Transverse colon (tissue), 4 donors: Measurements from ENCODE around the gene SNED1.

Experiments used
- EP300 ChIP-seq: sonication (generic); formaldehyde crosslinking; IDR thresholded peaks from one replicate; pipeline ENCODE4 v1.6.1; 2017; ENCODE audit warnings: antibody characterized with exemption, low read depth
- POLR2A ChIP-seq: fragments of 450-650 bp; IDR thresholded peaks from one replicate; pipeline ENCODE4 v1.6.1; 2016; ENCODE audit warnings: antibody characterized with exemption, mild to moderate bottlenecking, moderate library complexity
- POLR2AphosphoS5 ChIP-seq, 3 donors: sonication (generic); formaldehyde crosslinking; IDR thresholded peaks; one replicate each; pipeline ENCODE4 v1.6.1; 2016; ENCODE audit warnings: antibody characterized with exemption in 3 of 3
- TF ChIP-seq, protein P1 (sequence below), 5 experiments: fragments of 200-600 bp in 3 of 5; fragments of 450-650 bp in 2 of 5; sonication (generic) in 3 of 5; IDR thresholded peaks; 1 replicate in 2 of 5; 2 replicates in 3 of 5; pipeline ENCODE4 v1.5.1; 2016 to 2017; ENCODE audit warnings: antibody characterized with exemption in 5 of 5, inconsistent platforms in 3 of 5, mild to moderate bottlenecking in 2 of 5, moderate library complexity in 1 of 5

DNA sequence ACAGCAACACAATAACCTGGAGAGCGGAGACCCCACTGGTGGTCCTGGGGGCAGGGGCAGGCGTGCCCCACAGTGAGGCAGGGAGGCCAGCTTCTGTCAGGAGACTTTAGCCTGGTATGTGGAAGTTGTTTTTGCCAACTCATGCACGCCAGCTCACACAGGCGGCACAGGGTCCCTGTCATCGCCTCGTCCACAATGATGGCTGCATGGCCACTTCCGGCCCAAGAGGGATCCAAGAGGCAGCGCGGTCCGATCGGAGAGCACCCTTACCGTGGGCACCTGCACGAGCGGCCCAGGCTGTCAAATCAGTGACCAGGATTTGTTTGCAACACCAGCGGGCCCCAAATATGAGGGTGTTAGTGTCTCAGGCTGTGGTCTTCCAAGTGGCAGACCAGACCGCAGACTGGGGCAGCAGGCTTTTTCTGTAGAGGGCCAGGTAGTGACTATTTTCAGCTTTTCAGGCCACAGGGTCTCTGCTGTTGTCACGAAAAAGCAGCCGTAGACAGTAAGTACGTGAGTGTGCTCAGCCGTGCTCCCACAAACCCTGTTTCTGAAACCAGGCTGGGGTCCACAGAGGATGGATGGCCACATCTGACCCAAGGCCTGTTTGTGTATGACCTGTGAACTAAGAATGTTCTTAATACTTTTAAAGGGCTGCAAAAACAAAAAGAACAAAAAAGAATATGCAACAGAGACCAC, 21.2 kb downstream of the SNED1 start:
- TF ChIP-seq, protein P1, sequence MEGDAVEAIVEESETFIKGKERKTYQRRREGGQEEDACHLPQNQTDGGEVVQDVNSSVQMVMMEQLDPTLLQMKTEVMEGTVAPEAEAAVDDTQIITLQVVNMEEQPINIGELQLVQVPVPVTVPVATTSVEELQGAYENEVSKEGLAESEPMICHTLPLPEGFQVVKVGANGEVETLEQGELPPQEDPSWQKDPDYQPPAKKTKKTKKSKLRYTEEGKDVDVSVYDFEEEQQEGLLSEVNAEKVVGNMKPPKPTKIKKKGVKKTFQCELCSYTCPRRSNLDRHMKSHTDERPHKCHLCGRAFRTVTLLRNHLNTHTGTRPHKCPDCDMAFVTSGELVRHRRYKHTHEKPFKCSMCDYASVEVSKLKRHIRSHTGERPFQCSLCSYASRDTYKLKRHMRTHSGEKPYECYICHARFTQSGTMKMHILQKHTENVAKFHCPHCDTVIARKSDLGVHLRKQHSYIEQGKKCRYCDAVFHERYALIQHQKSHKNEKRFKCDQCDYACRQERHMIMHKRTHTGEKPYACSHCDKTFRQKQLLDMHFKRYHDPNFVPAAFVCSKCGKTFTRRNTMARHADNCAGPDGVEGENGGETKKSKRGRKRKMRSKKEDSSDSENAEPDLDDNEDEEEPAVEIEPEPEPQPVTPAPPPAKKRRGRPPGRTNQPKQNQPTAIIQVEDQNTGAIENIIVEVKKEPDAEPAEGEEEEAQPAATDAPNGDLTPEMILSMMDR (IDR thresholded peaks at IDR 0.05) = no peak
- no peak for TF ChIP-seq POLR2A
- no peak for TF ChIP-seq EP300
- no peak for TF ChIP-seq POLR2AphosphoS5 (IDR thresholded peaks at IDR 0.05)
